K562 (cell line): ENCODE data around the gene GMDS. TPM values are rescaled to one million over a fixed set of nuclear protein-coding genes. Genes with fewer than 3 reads are reported as not detected.

Experiments
- ATAC-seq: fragments of 200-7000 bp; cut with Tn5 transposase; 3 replicates; pipeline ENCODE4 v1.9.1; 2020; ENCODE audit warnings: moderate library complexity
- BruUV-seq: library from RNA; stranded (reverse); fragments of 400-500 nt; replicated peaks from 2 replicates; lab custom pipeline; 2021; lab: Mats Ljungman, UMichigan
- CTCF ChIA-PET: fragments of 300-600 bp; formaldehyde crosslinking; extraction: SDS; loops from one replicate; lab custom pipeline; 2021; ENCODE audit warnings: low intra/inter-chr PET ratio; lab: Yijun Ruan, JAX
- POLR2A ChIA-PET: fragments of 300-600, 350-650 bp; sonication (Branson Sonifier 250); formaldehyde crosslinking; extraction: SDS; loops from one replicate; lab custom pipeline; 2021; ENCODE audit warnings: antibody characterized with exemption, inconsistent platforms; lab: Yijun Ruan, JAX
- DNase-seq, 4 experiments: peaks; one replicate each; pipeline versions ENCODE4 v3.0.0 to v3.0.0-alpha.2; 2011 to 2018; ENCODE audit warnings: low spot score in 3 of 4, mixed read lengths in 3 of 4; ENCODE audit errors: extremely low read depth in 1 of 4
- FAIRE-seq: peaks from 2 replicates; lab custom pipeline; 2011; peaks lifted over from hg19 to GRCh38; lab: Jason Lieb, UNC
- H2AFZ ChIP-seq: 2 replicates; pipeline ENCODE4 v1.6.0; 2011; ENCODE audit warnings: low read depth, low read length, control low read depth, inconsistent platforms
- H3K27ac ChIP-seq: fragments of 200-600 bp; 3 replicates; pipeline ENCODE4 v1.8.0; 2011; ENCODE audit warnings: low read depth, mild to moderate bottlenecking, control low read depth, inconsistent platforms, low read length, moderate library complexity, mixed read lengths; ENCODE audit errors: extremely low read depth
- H3K27me3 ChIP-seq, 2 experiments: fragments of 300-600 bp in 1 of 2; 2 replicates in 1 of 2; 3 replicates in 1 of 2; pipeline versions ENCODE4 v1.6.0 to v1.8.0; 2011; ENCODE audit warnings: inconsistent platforms in 2 of 2, low read length in 2 of 2, mild to moderate bottlenecking in 1 of 2, mixed read lengths in 1 of 2, moderate library complexity in 1 of 2; ENCODE audit not compliant: control insufficient read depth in 2 of 2, insufficient read depth in 2 of 2
- H3K36me3 ChIP-seq: fragments of 300-600 bp; 3 replicates; pipeline ENCODE4 v1.8.0; 2011; ENCODE audit warnings: mild to moderate bottlenecking, low read length, inconsistent platforms; ENCODE audit not compliant: control insufficient read depth, insufficient read depth
- H3K4me1 ChIP-seq, 2 experiments: fragments of 200-600 bp in 1 of 2; replicated peaks in 1 of 2; 2 replicates in 1 of 2; 3 replicates in 1 of 2; pipeline versions ENCODE4 v1.5.1 to v1.8.0; 2011; ENCODE audit warnings: inconsistent platforms in 2 of 2, low read length in 2 of 2, mild to moderate bottlenecking in 1 of 2, mixed read lengths in 1 of 2, moderate library complexity in 1 of 2; ENCODE audit not compliant: control insufficient read depth in 2 of 2, insufficient read depth in 2 of 2
- H3K4me2 ChIP-seq: 2 replicates; pipeline ENCODE4 v1.6.1; 2011; ENCODE audit warnings: low read length, control low read depth, inconsistent platforms, mixed read lengths; ENCODE audit not compliant: insufficient read depth
- H3K4me3 ChIP-seq: fragments of 200-600 bp; sonication (generic), shearing (Covaris generic); 2 replicates; pipeline ENCODE4 v1.5.1; 2016; ENCODE audit warnings: control low read depth, inconsistent platforms
- H3K79me2 ChIP-seq: fragments of 200-600 bp; 3 replicates; pipeline ENCODE4 v1.8.0; 2011; ENCODE audit warnings: low read length, inconsistent platforms; ENCODE audit not compliant: control insufficient read depth, insufficient read depth
- H3K9ac ChIP-seq, 2 experiments: 2 replicates each; pipeline versions ENCODE4 v1.6.0 to v1.6.1; 2011; ENCODE audit warnings: low read depth in 2 of 2, low read length in 2 of 2, control low read depth in 1 of 2, inconsistent platforms in 1 of 2, mild to moderate bottlenecking in 1 of 2, mixed read lengths in 1 of 2; ENCODE audit not compliant: insufficient read depth in 1 of 2
- H3K9me1 ChIP-seq: one replicate; pipeline ENCODE4 v1.6.0; 2011; ENCODE audit warnings: inconsistent platforms, mild to moderate bottlenecking, low read length, moderate library complexity; ENCODE audit not compliant: control insufficient read depth, insufficient read depth
- H3K9me3 ChIP-seq: replicated peaks from 2 replicates; pipeline ENCODE4 v1.5.1; 2011; ENCODE audit warnings: low read depth, low read length, inconsistent platforms; ENCODE audit not compliant: control insufficient read depth, insufficient read depth
- H4K20me1 ChIP-seq: replicated peaks from 2 replicates; pipeline ENCODE4 v1.6.1; 2011; ENCODE audit warnings: low read length, inconsistent platforms, mixed read lengths; ENCODE audit not compliant: control insufficient read depth, insufficient read depth
- CBX5 ChIP-seq: IDR thresholded peaks from 2 replicates; pipeline ENCODE4 v1.6.1; 2014; ENCODE audit warnings: low read depth, borderline replicate concordance
- ZNF165 ChIP-seq: fragments of 250-450 bp; sonication (Bioruptor Pico); IDR thresholded peaks from 2 replicates; pipeline ENCODE4 v1.4.0; 2020; ENCODE audit warnings: borderline replicate concordance
- WGBS: fragments of 100-300 bp; shearing (Covaris generic); methylation state at CpG from one replicate; pipeline ENCODE4 v1.1.6; 2016; ENCODE audit warnings: low coverage, mixed read lengths; ENCODE audit not compliant: insufficient coverage; ENCODE audit errors: missing lambda C conversion rate; 5-methylcytosine and 5-hydroxymethylcytosine counted together
- in situ Hi-C: fragments of 300-500 bp; cut with MboI; formaldehyde crosslinking; loops from 4 replicates; pipeline ENCODE4 v1.15.0; 2018; ENCODE audit warnings: inconsistent platforms, mixed read lengths
- intact Hi-C: fragments of 100-400 bp; cut with micrococcal nuclease; formaldehyde crosslinking; loops from 2 replicates; pipeline ENCODE4 v1.14.2; 2022
- polyA plus RNA-seq, 8 experiments: library from polyadenylated mRNA; depleted of rRNA in 4 of 8; stranded (reverse) in 5 of 8; unstranded in 3 of 8; fragments of >200 nt; fragmentation: Nextera tagmentation in 2 of 8; fragmentation: Illumina TruSeq in 1 of 8; extraction: Ambion mirVana in 2 of 8; extraction: Trizol in 1 of 8; gene quantifications; 2 replicates each; pipeline versions ENCODE4 v1.2.1 to v1.2.3, GENCODE V29; 2011 to 2014; ENCODE audit warnings: inconsistent platforms in 1 of 8, missing spikeins in 1 of 8
- total RNA-seq, 7 experiments: library from RNA; depleted of rRNA in 6 of 7; stranded (reverse); fragments of >200 nt in 6 of 7; fragmentation: Illumina TruSeq in 2 of 7; extraction: Trizol in 2 of 7; gene quantifications; 2 replicates each; pipeline versions ENCODE4 v1.2.1 to v1.2.3, GENCODE V29; 2011 to 2021; ENCODE audit warnings: low replicate concordance in 1 of 7
- TF ChIP-seq, protein P1 (sequence below), 3 experiments: IDR thresholded peaks in 2 of 3; conservative IDR thresholded peaks in 1 of 3; 2 replicates each; pipeline ENCODE4 v1.5.1; 2011 to 2012; ENCODE audit warnings: low read length in 3 of 3, mild to moderate bottlenecking in 3 of 3, control low read depth in 2 of 3, improper control_type of control experiment in 1 of 3, inconsistent platforms in 1 of 3, low read depth in 1 of 3, mixed read lengths in 1 of 3, moderate library complexity in 1 of 3; ENCODE audit not compliant: insufficient read depth in 2 of 3
- TF ChIP-seq, protein P2 (sequence below): fragments of 250-450 bp; sonication (Bioruptor Pico); IDR thresholded peaks from 2 replicates; pipeline ENCODE4 v1.8.0; 2021; ENCODE audit warnings: mild to moderate bottlenecking, moderate library complexity
- TF ChIP-seq, protein P3 (sequence below): fragments of 450-650 bp; IDR thresholded peaks from 2 replicates; pipeline ENCODE4 v1.6.1; 2016; ENCODE audit warnings: borderline replicate concordance

GMDS gene
- total and polyA plus RNA-seq, 9 of the 15 experiments (the other 6 are each of a cell fraction or from before 2014, with no cell fraction given) = 0.48 to 31.8 (median 13.4) TPM

DNA sequence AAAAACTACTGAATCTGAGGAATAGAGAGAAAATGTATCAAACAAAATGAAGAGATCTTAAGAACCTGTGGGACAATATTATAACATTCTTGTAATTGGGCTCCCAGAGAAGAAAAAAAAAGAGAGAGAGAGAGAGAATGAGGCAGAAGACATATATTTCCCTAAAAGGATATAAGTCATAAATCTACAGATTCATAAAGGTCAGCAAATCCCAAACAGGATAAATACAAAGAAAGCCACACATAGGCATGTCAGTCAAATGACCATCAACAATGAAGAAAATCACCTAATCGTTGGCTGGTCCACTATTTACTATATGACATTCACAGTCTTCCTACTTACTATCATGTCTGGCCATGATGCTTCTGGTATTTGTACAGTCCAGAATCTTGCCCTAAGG lies 190.3 kb downstream of the GMDS start (continued):
- TF ChIP-seq, protein P1, sequence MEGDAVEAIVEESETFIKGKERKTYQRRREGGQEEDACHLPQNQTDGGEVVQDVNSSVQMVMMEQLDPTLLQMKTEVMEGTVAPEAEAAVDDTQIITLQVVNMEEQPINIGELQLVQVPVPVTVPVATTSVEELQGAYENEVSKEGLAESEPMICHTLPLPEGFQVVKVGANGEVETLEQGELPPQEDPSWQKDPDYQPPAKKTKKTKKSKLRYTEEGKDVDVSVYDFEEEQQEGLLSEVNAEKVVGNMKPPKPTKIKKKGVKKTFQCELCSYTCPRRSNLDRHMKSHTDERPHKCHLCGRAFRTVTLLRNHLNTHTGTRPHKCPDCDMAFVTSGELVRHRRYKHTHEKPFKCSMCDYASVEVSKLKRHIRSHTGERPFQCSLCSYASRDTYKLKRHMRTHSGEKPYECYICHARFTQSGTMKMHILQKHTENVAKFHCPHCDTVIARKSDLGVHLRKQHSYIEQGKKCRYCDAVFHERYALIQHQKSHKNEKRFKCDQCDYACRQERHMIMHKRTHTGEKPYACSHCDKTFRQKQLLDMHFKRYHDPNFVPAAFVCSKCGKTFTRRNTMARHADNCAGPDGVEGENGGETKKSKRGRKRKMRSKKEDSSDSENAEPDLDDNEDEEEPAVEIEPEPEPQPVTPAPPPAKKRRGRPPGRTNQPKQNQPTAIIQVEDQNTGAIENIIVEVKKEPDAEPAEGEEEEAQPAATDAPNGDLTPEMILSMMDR (IDR thresholded peaks at IDR 0.05 in 2 of 3, conservative IDR thresholded peaks at IDR 0.05 in 1 of 3; ENCODE audit: insufficient read depth in 2 of 3, low read depth in 1 of 3, low read length in 3 of 3) = no peak
- TF ChIP-seq ZNF165 = no peak

DNA sequence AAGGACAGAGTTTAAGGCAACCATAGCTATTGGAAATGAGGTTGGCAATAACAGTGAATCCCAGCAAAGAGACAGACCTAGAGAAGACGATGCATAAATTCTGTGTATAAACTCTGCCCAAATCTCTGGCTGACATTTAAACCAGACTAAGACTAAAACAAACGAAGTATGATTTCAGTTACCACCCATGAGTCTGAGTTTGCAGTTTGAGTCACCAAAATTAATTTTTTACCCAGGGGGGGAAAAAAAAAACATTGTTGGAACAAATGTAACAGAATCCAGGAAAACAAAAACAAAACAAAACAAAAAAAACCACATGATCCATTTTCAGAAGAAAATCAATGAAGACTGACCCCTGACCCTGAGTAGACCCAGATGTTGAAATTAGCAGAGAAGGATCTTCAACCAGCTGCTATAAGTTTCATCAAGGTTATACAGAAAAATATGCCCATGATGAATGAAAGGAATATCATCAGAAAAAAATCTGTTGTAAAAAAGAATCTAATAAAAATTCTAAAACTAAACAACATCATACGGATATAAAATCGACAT lies 190.8 kb downstream of the GMDS start:
- H3K36me3 ChIP-seq = no peaks in the 10 kb centered on the region
- H3K79me2 ChIP-seq = no peaks in the 10 kb centered on the region
- H3K9ac ChIP-seq = no peak overlapping the region
- in situ Hi-C loops (no loop called here), intact Hi-C loops (no loop called here)
- H3K4me3 ChIP-seq = no peak overlapping the region
- FAIRE-seq = no peak
- H3K9me1 ChIP-seq = no peaks in the 10 kb centered on the region
- no peak overlapping the region for H2AFZ ChIP-seq
- ChIA-PET CTCF (no interaction called here), POLR2A (no interaction called here)
- WGBS = 9% methylated on average over 4 of the region's 4 CpGs
- H4K20me1 ChIP-seq = no peaks in the 10 kb centered on the region
- DNase-seq = no peak
- H3K4me1 ChIP-seq = no peaks in the 10 kb centered on the region
- no TSS peak for BruUV-seq
- no peak for ATAC-seq
- TF ChIP-seq, protein P2, sequence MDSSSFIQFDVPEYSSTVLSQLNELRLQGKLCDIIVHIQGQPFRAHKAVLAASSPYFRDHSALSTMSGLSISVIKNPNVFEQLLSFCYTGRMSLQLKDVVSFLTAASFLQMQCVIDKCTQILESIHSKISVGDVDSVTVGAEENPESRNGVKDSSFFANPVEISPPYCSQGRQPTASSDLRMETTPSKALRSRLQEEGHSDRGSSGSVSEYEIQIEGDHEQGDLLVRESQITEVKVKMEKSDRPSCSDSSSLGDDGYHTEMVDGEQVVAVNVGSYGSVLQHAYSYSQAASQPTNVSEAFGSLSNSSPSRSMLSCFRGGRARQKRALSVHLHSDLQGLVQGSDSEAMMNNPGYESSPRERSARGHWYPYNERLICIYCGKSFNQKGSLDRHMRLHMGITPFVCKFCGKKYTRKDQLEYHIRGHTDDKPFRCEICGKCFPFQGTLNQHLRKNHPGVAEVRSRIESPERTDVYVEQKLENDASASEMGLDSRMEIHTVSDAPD = no peak
- TF ChIP-seq CBX5 = no peak
- TF ChIP-seq, protein P3, sequence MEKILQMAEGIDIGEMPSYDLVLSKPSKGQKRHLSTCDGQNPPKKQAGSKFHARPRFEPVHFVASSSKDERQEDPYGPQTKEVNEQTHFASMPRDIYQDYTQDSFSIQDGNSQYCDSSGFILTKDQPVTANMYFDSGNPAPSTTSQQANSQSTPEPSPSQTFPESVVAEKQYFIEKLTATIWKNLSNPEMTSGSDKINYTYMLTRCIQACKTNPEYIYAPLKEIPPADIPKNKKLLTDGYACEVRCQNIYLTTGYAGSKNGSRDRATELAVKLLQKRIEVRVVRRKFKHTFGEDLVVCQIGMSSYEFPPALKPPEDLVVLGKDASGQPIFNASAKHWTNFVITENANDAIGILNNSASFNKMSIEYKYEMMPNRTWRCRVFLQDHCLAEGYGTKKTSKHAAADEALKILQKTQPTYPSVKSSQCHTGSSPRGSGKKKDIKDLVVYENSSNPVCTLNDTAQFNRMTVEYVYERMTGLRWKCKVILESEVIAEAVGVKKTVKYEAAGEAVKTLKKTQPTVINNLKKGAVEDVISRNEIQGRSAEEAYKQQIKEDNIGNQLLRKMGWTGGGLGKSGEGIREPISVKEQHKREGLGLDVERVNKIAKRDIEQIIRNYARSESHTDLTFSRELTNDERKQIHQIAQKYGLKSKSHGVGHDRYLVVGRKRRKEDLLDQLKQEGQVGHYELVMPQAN = no peak
- no peaks in the 10 kb centered on the region for H3K27me3 ChIP-seq
- no peak overlapping the region for H3K4me2 ChIP-seq
- H3K27ac ChIP-seq = no peak overlapping the region
- no peaks in the 10 kb centered on the region for H3K9me3 ChIP-seq
